ENCODE measurements around the gene CASTOR1. TPM values are rescaled to one million over a fixed set of nuclear protein-coding genes. Genes with fewer than 3 reads are reported as not detected.

The CASTOR1 gene
- total RNA-seq, 2 experiments from 2014 or later: 4.5 to 9.1 TPM

DNA sequence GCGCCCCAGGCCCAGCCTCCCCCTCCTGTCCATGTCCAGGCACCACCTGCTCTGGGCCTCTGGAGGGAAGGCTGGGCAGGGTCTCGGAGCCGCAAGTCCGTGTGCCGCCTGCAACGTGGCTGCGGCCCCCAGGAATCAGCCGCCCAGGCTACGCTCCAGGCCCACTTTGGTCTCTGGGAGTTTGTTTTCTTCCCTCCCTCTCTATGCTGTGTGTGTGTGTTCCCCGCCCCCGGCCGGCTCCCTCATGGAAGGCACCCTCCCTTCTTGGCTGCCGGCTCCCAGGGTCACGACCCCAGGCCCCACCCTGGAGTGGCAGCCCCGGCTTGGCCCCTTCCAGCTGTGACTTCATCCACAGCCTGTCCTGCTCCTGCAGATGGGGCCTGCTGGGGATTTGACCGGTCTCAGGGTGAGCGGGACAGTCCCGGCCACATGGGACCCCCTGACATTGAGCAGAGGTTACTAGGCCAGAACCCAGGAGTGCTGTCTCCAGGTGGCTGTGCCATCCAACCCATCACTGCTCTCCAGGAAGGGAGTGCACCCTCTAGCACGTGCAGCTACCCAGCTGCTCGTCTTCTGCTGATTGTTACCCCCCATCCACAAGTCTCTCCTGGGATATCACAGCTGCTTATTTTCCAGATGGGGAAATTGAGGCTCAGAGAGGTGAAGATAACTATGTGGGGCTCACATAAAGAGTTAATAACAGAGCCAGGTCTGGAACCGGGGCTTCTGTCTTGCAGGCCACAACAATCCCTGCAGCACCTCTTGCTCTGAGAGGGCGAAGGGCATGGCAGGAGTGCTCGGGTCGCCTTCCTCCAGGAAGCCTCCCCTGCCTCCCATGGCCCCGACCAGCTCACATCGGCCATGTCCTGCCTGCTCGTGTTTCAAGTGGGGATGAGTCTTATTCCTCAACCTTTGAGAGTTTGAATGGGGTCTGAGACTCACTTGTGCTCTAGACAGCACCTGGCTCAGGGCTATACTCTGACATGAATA lies 40.0 kb downstream of the CASTOR1 start:
- ChIA-PET POLR2A (interaction anchor here (0.7 kb wide), 1 partner anchor 72 kb away, joined by 3 read pairs; no protein-coding TSS in a partner anchor), CTCF (ENCODE audit: unreplicated experiment) (no interaction called here)
- Histone ChIP-seq H3K4me3 (ENCODE audit: low read depth, low read length, poor library complexity, severe bottlenecking) (no peak overlapping the region), H3K9me3 (ENCODE audit: low read length) (no peaks in the 10 kb centered on the region), H3K79me2 (ENCODE audit: insufficient read depth, low read depth, low read length) (no peaks in the 10 kb centered on the region), H3K27ac (ENCODE audit: low read depth, low read length, poor library complexity, severe bottlenecking) (no peak overlapping the region), H2AFZ (ENCODE audit: low read length) (no peak overlapping the region), H3K9me2 (ENCODE audit: insufficient read depth, low read length) (no peaks in the 10 kb centered on the region), H3K36me3 (ENCODE audit: insufficient read depth, low read length) (no peaks in the 10 kb centered on the region), H3K4me1 (ENCODE audit: insufficient read depth, low read length, poor library complexity, severe bottlenecking) (no peaks in the 10 kb centered on the region), H3K4me2 (ENCODE audit: low read length) (no peak overlapping the region), H4K20me1 (ENCODE audit: insufficient read depth, low read length) (no peaks in the 10 kb centered on the region)
- intact Hi-C loops (cut with micrococcal nuclease; ENCODE audit: unreplicated experiment): no loop called here
- no peak for DNase-seq (ENCODE audit: low spot score)
- no TSS peak for BruUV-seq (replicated peaks)
- TF ChIP-seq, protein P1, sequence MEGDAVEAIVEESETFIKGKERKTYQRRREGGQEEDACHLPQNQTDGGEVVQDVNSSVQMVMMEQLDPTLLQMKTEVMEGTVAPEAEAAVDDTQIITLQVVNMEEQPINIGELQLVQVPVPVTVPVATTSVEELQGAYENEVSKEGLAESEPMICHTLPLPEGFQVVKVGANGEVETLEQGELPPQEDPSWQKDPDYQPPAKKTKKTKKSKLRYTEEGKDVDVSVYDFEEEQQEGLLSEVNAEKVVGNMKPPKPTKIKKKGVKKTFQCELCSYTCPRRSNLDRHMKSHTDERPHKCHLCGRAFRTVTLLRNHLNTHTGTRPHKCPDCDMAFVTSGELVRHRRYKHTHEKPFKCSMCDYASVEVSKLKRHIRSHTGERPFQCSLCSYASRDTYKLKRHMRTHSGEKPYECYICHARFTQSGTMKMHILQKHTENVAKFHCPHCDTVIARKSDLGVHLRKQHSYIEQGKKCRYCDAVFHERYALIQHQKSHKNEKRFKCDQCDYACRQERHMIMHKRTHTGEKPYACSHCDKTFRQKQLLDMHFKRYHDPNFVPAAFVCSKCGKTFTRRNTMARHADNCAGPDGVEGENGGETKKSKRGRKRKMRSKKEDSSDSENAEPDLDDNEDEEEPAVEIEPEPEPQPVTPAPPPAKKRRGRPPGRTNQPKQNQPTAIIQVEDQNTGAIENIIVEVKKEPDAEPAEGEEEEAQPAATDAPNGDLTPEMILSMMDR (conservative IDR thresholded peaks at IDR 0.05; ENCODE audit: low read length): no peak
- TF ChIP-seq EZH2phosphoT487 (IDR thresholded peaks at IDR 0.05; ENCODE audit: borderline replicate concordance, low read depth, low read length): no peak

DNA sequence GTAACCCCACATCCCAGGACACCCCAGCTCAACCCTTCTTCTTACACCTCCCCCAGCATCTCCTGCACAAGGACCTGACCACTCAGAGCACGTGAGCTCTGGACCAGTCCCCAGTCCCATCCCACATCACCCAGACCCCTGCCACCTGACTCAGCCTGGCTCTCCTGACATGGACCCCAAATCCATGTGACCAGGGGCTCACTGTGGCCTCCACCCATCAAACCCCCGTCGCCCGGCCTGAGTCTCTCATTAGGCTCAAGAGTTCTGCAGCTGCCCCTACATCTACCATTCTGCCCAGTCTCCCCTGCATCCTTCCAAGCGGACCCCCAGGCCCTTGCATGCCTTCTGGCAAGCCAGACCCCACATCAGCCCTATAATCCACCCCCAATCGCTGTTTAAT lies 40.8 kb downstream of the CASTOR1 start:
- no peaks in the 10 kb centered on the region for H3K4me1 ChIP-seq (ENCODE audit: insufficient read depth, low read length, poor library complexity, severe bottlenecking)
- CTCF ChIA-PET (ENCODE audit: unreplicated experiment): no interaction called here
- intact Hi-C loops (cut with micrococcal nuclease; ENCODE audit: unreplicated experiment): no loop called here

More for the DNA sequence above, 40.8 kb downstream of the CASTOR1 start:
- no peak overlapping the region for H2AFZ ChIP-seq (ENCODE audit: low read length)
- POLR2A ChIA-PET: no interaction called here
- no peaks in the 10 kb centered on the region for H3K36me3 ChIP-seq (ENCODE audit: insufficient read depth, low read length)
- no peak overlapping the region for H3K4me2 ChIP-seq (ENCODE audit: low read length)
- BruUV-seq (replicated peaks): no TSS peak
- no peaks in the 10 kb centered on the region for H3K9me3 ChIP-seq (ENCODE audit: low read length)
- no peaks in the 10 kb centered on the region for H3K9me2 ChIP-seq (ENCODE audit: insufficient read depth, low read length)
- H3K4me3 ChIP-seq (ENCODE audit: low read depth, low read length, poor library complexity, severe bottlenecking): no peak overlapping the region
- no peak overlapping the region for H3K27ac ChIP-seq (ENCODE audit: low read depth, low read length, poor library complexity, severe bottlenecking)
- no peak for DNase-seq (ENCODE audit: low spot score)
- no peaks in the 10 kb centered on the region for H3K79me2 ChIP-seq (ENCODE audit: insufficient read depth, low read depth, low read length)
- TF ChIP-seq, protein P1 (conservative IDR thresholded peaks at IDR 0.05; ENCODE audit: low read length): no peak
- TF ChIP-seq EZH2phosphoT487 (IDR thresholded peaks at IDR 0.05; ENCODE audit: borderline replicate concordance, low read depth, low read length): no peak
- H4K20me1 ChIP-seq (ENCODE audit: insufficient read depth, low read length): no peaks in the 10 kb centered on the region

Data from OCI-LY7 (cell line).